ENCODE data around the gene TSHZ3. TPM values are rescaled to one million over a fixed set of nuclear protein-coding genes. Genes with fewer than 3 reads are reported as not detected.

The TSHZ3 gene
- total and polyA plus RNA-seq, 2 of the 8 experiments (the other 6 are each of a cell fraction or from before 2014, with no cell fraction given) = 3.1 to 12.3 TPM

DNA sequence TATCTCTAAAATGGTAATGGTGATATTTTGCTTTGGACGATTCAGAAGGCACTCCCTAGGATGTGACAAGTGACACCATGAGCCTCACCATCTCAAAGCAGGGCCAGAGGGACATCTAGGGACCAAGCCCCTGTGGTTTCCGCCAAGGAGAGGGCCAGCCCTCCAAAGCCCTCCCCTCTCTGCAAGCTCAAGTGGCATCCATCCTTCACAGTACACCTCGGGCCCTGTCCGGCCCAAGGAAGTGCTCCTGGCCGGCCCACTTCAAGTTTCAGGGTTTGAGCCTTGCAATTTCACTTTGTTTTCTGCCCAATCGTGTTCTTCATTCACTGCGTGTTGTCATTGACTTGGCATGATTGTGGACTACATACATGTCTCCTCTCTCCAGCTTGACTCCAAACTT, 82.5 kb downstream of the TSHZ3 start:
- Histone ChIP-seq H3K79me2 (ENCODE audit: control insufficient read depth in 1 of 2, insufficient read depth in 2 of 2, low read length in 2 of 2) (no peaks in the 10 kb centered on the region), H3K27me3 (replicated peaks in 1 of 4; ENCODE audit: control insufficient read depth in 3 of 4, extremely low read depth in 1 of 4, insufficient read depth in 3 of 4, low read length in 3 of 4) (no peaks in the 10 kb centered on the region), H2AK5ac (ENCODE audit: low read depth, low read length) (no peak overlapping the region)

More for the DNA sequence above, 82.5 kb downstream of the TSHZ3 start:
- H4K5ac ChIP-seq (ENCODE audit: insufficient read length, low read depth, low read length) = no peak overlapping the region
- no peak overlapping the region for H2BK5ac ChIP-seq (ENCODE audit: low read depth, low read length)
- DNase-seq (ENCODE audit: low read depth in 1 of 2, low spot score in 2 of 2) (no peak), FAIRE-seq (no peak)
- CTCF ChIA-PET (ENCODE audit: partially characterized antibody) = interaction anchor here (1.1 kb wide), 1 partner anchor 13 kb away, joined by 4 read pairs; no protein-coding TSS in a partner anchor
- no peak overlapping the region for H3K4me2 ChIP-seq (ENCODE audit: insufficient read depth in 1 of 2, low read depth in 2 of 2, low read length in 2 of 2)
- H3K9ac ChIP-seq (replicated peaks in 1 of 4; ENCODE audit: extremely low read depth in 1 of 4, low read depth in 3 of 4, low read length in 3 of 4) = no peak overlapping the region
- H2AFZ ChIP-seq (ENCODE audit: low read length) = no peak overlapping the region
- no peak overlapping the region for H2BK120ac ChIP-seq (replicated peaks; ENCODE audit: low read depth, low read length)
- no peak overlapping the region for H3K14ac ChIP-seq (ENCODE audit: insufficient read length)
- no peak overlapping the region for H3K4ac ChIP-seq (replicated peaks; ENCODE audit: insufficient read length, low read depth, low read length)
- no peak overlapping the region for H3K4me3 ChIP-seq (ENCODE audit: extremely low read depth in 1 of 4, insufficient read depth in 2 of 4, low read depth in 3 of 4, low read length in 4 of 4)
- H4K8ac ChIP-seq (ENCODE audit: extremely low read depth, insufficient read depth, low read length) = no peak overlapping the region
- no peaks in the 10 kb centered on the region for H3K79me1 ChIP-seq (ENCODE audit: low read depth, low read length)
- 87% methylated on average over 7 of the region's 7 CpGs; no CpG with 5 or more reads in 1 of the 2 experiments for WGBS, 2 experiments (ENCODE audit: extremely low coverage in 1 of 2, insufficient coverage in 1 of 2, insufficient read length in 1 of 2, insufficient replicate concordance in 2 of 2, low coverage in 1 of 2, low lambda C conversion rate in 2 of 2, missing lambda C conversion rate in 1 of 2)
- no peak overlapping the region for H3K27ac ChIP-seq (ENCODE audit: low read depth, low read length)
- no peak for TF ChIP-seq MAFK (IDR thresholded peaks at IDR 0.05; ENCODE audit: low read depth, low read length)
- no peak for TF ChIP-seq POLR2A (IDR thresholded peaks at IDR 0.05; ENCODE audit: control extremely low read depth in 1 of 2, low read depth in 2 of 2, low read length in 2 of 2)
- no peak for TF ChIP-seq TCF12 (IDR thresholded peaks at IDR 0.05; ENCODE audit: low read depth, low read length)
- TF ChIP-seq CTCF (IDR thresholded peaks at IDR 0.05; ENCODE audit: control extremely low read depth in 1 of 3, insufficient read depth in 1 of 3, low read depth in 1 of 3, low read length in 3 of 3) = no peak
- no peak for TF ChIP-seq SIX5 (IDR thresholded peaks at IDR 0.05; ENCODE audit: low read depth, low read length)
- TF ChIP-seq SUZ12 (IDR thresholded peaks at IDR 0.05; ENCODE audit: low read length) = no peak
- no peak overlapping the region for H3K23ac ChIP-seq (ENCODE audit: insufficient read length)
- no peak overlapping the region for H4K91ac ChIP-seq (replicated peaks; ENCODE audit: insufficient read length, low read length)
- no peak overlapping the region for H2BK15ac ChIP-seq (ENCODE audit: low read length)
- H3K4me1 ChIP-seq (replicated peaks in 1 of 4; ENCODE audit: control insufficient read depth in 3 of 4, insufficient read depth in 4 of 4, low read length in 3 of 4) = no peaks in the 10 kb centered on the region; a peak in 3 of 7 replicates
- no peak overlapping the region for H3K56ac ChIP-seq (replicated peaks; ENCODE audit: insufficient read length, low read depth, low read length)
- H2BK20ac ChIP-seq (ENCODE audit: low read length) = no peak overlapping the region
- H2BK12ac ChIP-seq (ENCODE audit: low read depth, low read length) = no peak overlapping the region
- H3K18ac ChIP-seq (ENCODE audit: extremely low read depth, low read length) = no peak overlapping the region
- no peaks in the 10 kb centered on the region for H3K36me3 ChIP-seq (ENCODE audit: control insufficient read depth in 2 of 4, insufficient read depth in 4 of 4, low read length in 3 of 4)
- H3K23me2 ChIP-seq (ENCODE audit: low read depth, low read length) = no peaks in the 10 kb centered on the region
- H3K9me3 ChIP-seq (ENCODE audit: insufficient read depth in 2 of 2, low read depth in 1 of 2, low read length in 1 of 2) = no peaks in the 10 kb centered on the region
- POLR2A ChIA-PET (ENCODE audit: partially characterized antibody) = interaction anchor here (0.6 kb wide), 1 partner anchor 373 kb away, joined by 3 read pairs; no protein-coding TSS in a partner anchor
- no peaks in the 10 kb centered on the region for H4K20me1 ChIP-seq (replicated peaks in 1 of 2; ENCODE audit: control insufficient read depth in 1 of 2, insufficient read depth in 2 of 2, low read length in 2 of 2)
